WTC11 (cell line): ENCODE results near the gene AMBP.

ENCODE experiments used
- ATF3 ChIP-seq: sonication (generic); formaldehyde crosslinking; conservative IDR thresholded peaks from 2 replicates; pipeline ENCODE4 v1.8.1; 2022; ENCODE audit warnings: mild to moderate bottlenecking, missing genetic modification reagents
- CBFB ChIP-seq: sonication (generic); formaldehyde crosslinking; IDR thresholded peaks from 2 replicates; pipeline ENCODE4 v1.8.1; 2022; ENCODE audit warnings: mild to moderate bottlenecking, low read depth, missing genetic modification reagents
- CTCF ChIP-seq: fragments of 200-600 bp; IDR thresholded peaks from 2 replicates; pipeline ENCODE4 v1.8.0; 2022; ENCODE audit warnings: antibody characterized with exemption
- ERG ChIP-seq: fragments of 250-450 bp; sonication (Bioruptor Pico); IDR thresholded peaks from 2 replicates; pipeline ENCODE4 v1.8.0; 2021; ENCODE audit warnings: mild to moderate bottlenecking
- IRF1 ChIP-seq: sonication (generic); formaldehyde crosslinking; IDR thresholded peaks from 2 replicates; pipeline ENCODE4 v1.8.0; 2023; ENCODE audit warnings: missing genetic modification reagents
- MYBL2 ChIP-seq: sonication (generic); formaldehyde crosslinking; IDR thresholded peaks from 2 replicates; pipeline ENCODE4 v1.8.1; 2023; ENCODE audit warnings: mild to moderate bottlenecking, moderate library complexity, missing genetic modification reagents
- NR1H2 ChIP-seq: sonication (generic); formaldehyde crosslinking; IDR thresholded peaks from 2 replicates; pipeline ENCODE4 v1.9.0; 2021; ENCODE audit warnings: mild to moderate bottlenecking, moderate library complexity, missing genetic modification reagents
- NR2C2 ChIP-seq: sonication (generic); formaldehyde crosslinking; IDR thresholded peaks from 2 replicates; pipeline ENCODE4 v1.8.0; 2022; ENCODE audit warnings: mild to moderate bottlenecking, missing genetic modification reagents
- NR3C1 ChIP-seq: sonication (generic); formaldehyde crosslinking; conservative IDR thresholded peaks from 2 replicates; pipeline ENCODE4 v1.8.1; 2023; ENCODE audit warnings: low read depth, mild to moderate bottlenecking, missing genetic modification reagents
- STAT6 ChIP-seq: sonication (generic); formaldehyde crosslinking; conservative IDR thresholded peaks from 2 replicates; pipeline ENCODE4 v1.8.1; 2023; ENCODE audit warnings: mild to moderate bottlenecking, low read depth, missing genetic modification reagents, moderate library complexity
- TCF7 ChIP-seq: sonication (generic); formaldehyde crosslinking; IDR thresholded peaks from 2 replicates; pipeline ENCODE4 v1.8.0; 2022; ENCODE audit warnings: mild to moderate bottlenecking, low read depth, missing genetic modification reagents, moderate library complexity
- USF1 ChIP-seq: sonication (generic); formaldehyde crosslinking; IDR thresholded peaks from 2 replicates; pipeline ENCODE4 v1.8.0; 2022; ENCODE audit warnings: mild to moderate bottlenecking, missing genetic modification reagents
- USF2 ChIP-seq: sonication (generic); formaldehyde crosslinking; IDR thresholded peaks from 2 replicates; pipeline ENCODE4 v1.8.1; 2023; ENCODE audit warnings: mild to moderate bottlenecking, missing genetic modification reagents, moderate library complexity

GRCh38 chr9:114027863-114028465, 50.1 kb downstream of the AMBP start:
- TF ChIP-seq CTCF (no peak), ERG (CRISPR knock-in tag) (no peak), CBFB (CRISPR knock-in tag) (no peak), IRF1 (CRISPR knock-in tag) (no peak), NR2C2 (CRISPR knock-in tag) (no peak), USF2 (CRISPR knock-in tag) (no peak), USF1 (CRISPR knock-in tag) (no peak), MYBL2 (CRISPR knock-in tag) (no peak), TCF7 (CRISPR knock-in tag) (no peak), NR3C1 (CRISPR knock-in tag) (no peak), NR1H2 (CRISPR knock-in tag) (no peak), ATF3 (CRISPR knock-in tag) (no peak), STAT6 (CRISPR knock-in tag) (no peak)
